ENCODE measurements around the gene MBD6. TPM values are rescaled to one million over a fixed set of nuclear protein-coding genes. Genes with fewer than 3 reads are reported as not detected.
A peak's percentile ranks its signal among the peaks of the same experiment; 100 is the strongest.

MBD6 gene
- total and polyA plus RNA-seq, 3 experiments from 2014 or later = 4.2 to 54.7 (median 49.0) TPM

- peaks cover 43% of the 10 kb centered on the region for H3K4me1 ChIP-seq (ENCODE audit: insufficient read depth, low read length)
- H3K4me3 Mint-ChIP-seq = peak overlapping the region; percentile 87 to 96 (median 94)
- ChIA-PET CTCF (interaction anchor here (0.7 to 2.6 kb wide), 9 partner anchors 17 to 65 kb away, joined by 3 to 9 read pairs (median 4); partner anchors contain the start of gene GLI1), POLR2A (interaction anchor here (0.5 to 1.5 kb wide), 5 partner anchors 11 to 829 kb away, joined by 3 to 7 read pairs (median 4); partner anchors contain the start of gene DCTN2)
- peaks cover 38 to 61% (median 41%) of the 10 kb centered on the region in 3 donors for H3K4me1 Mint-ChIP-seq
- peak in 1 of 5 donors; percentile 25 for DNase-seq
- H3K27me3 Mint-ChIP-seq = peaks cover 0 to 3% of the 10 kb centered on the region in 2 donors
- H3K27ac Mint-ChIP-seq = peak overlapping the region; percentile 87 to 100 (median 95)
- peaks cover 22% of the 10 kb centered on the region for H3K36me3 ChIP-seq (ENCODE audit: insufficient read depth, low read length)
- no peaks in the 10 kb centered on the region for H3K27me3 ChIP-seq (ENCODE audit: insufficient read depth, low read length, poor library complexity, severe bottlenecking)
- H3K27ac ChIP-seq (ENCODE audit: low read depth, low read length) = peak overlapping the region; percentile 74
- peak overlapping the region; percentile 66 for H3K4me3 ChIP-seq (ENCODE audit: low read length)
- H3K9me3 ChIP-seq (ENCODE audit: low read length) = no peaks in the 10 kb centered on the region
- peaks cover 0 to 4% (median 0%) of the 10 kb centered on the region in 5 donors for H3K9me3 Mint-ChIP-seq
- peaks cover 0 to 61% (median 3%) of the 10 kb centered on the region in 3 donors for H3K36me3 Mint-ChIP-seq
These were observed 1.3 kb downstream of the MBD6 start for GRCh38 chr12:57523706-57524614.

DNA sequence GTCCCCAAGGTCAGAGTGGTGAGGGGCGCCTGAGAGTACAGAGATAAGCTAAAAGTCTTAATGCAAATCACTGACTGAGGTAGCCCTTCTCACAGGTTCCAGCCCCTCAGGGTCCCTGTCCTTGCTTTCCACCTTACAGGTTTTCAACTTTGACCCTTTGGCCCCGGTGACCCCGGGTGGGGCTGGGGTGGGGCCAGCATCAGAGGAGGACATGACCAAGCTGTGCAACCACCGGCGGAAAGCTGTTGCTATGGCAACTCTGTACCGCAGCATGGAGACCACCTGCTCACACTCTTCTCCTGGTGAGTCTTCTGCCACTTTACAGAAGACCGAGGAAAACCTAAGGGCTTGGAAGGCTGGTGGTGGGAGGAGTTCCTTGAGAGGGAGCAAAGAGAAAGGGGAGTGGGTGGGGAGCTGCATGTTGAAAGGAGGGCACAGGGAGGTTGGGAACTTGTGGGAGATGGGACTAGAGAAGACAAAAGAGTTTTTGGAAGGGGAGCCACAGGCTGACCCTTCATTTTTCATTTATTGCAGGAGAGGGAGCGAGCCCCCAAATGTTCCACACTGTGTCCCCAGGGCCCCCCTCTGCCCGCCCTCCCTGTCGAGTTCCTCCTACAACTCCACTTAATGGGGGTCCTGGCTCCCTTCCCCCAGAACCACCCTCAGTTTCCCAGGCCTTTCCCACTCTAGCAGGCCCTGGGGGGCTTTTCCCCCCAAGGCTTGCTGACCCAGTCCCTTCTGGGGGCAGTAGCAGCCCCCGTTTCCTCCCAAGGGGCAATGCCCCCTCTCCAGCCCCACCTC, 2.4 kb downstream of the MBD6 start:
- Histone ChIP-seq H3K27ac (ENCODE audit: low read depth, low read length) (peak overlapping the region; percentile 74), H3K36me3 (ENCODE audit: insufficient read depth, low read length) (peaks cover 27% of the 10 kb centered on the region), H3K9me3 (ENCODE audit: low read length) (no peaks in the 10 kb centered on the region), H3K27me3 (ENCODE audit: insufficient read depth, low read length, poor library complexity, severe bottlenecking) (no peaks in the 10 kb centered on the region), H3K4me1 (ENCODE audit: insufficient read depth, low read length) (peaks cover 36% of the 10 kb centered on the region), H3K4me3 (ENCODE audit: low read length) (no peak overlapping the region)
- CTCF ChIA-PET = interaction anchor here (0.7 to 2.6 kb wide), 7 partner anchors 21 to 66 kb away, joined by 4 to 9 read pairs (median 5); partner anchors contain the start of gene GLI1
- H3K27ac Mint-ChIP-seq = peak overlapping the region in 7 of 8 donors; percentile 87 to 100 (median 95)
- peak overlapping the region in 6 of 7 donors; percentile 87 to 96 (median 93) for H3K4me3 Mint-ChIP-seq
- no peak for DNase-seq
- H3K36me3 Mint-ChIP-seq = peaks cover 0 to 64% (median 3%) of the 10 kb centered on the region in 3 donors
- peaks cover 0 to 4% (median 0%) of the 10 kb centered on the region in 5 donors for H3K9me3 Mint-ChIP-seq
- H3K4me1 Mint-ChIP-seq = peaks cover 31 to 54% (median 34%) of the 10 kb centered on the region in 3 donors
- peaks cover 0 to 3% of the 10 kb centered on the region in 2 donors for H3K27me3 Mint-ChIP-seq
- POLR2A ChIA-PET = interaction anchor here (1.0 to 1.5 kb wide), 2 partner anchors 22 to 47 kb away, joined by 3 to 4 read pairs; partner anchors contain the start of gene DCTN2

DNA sequence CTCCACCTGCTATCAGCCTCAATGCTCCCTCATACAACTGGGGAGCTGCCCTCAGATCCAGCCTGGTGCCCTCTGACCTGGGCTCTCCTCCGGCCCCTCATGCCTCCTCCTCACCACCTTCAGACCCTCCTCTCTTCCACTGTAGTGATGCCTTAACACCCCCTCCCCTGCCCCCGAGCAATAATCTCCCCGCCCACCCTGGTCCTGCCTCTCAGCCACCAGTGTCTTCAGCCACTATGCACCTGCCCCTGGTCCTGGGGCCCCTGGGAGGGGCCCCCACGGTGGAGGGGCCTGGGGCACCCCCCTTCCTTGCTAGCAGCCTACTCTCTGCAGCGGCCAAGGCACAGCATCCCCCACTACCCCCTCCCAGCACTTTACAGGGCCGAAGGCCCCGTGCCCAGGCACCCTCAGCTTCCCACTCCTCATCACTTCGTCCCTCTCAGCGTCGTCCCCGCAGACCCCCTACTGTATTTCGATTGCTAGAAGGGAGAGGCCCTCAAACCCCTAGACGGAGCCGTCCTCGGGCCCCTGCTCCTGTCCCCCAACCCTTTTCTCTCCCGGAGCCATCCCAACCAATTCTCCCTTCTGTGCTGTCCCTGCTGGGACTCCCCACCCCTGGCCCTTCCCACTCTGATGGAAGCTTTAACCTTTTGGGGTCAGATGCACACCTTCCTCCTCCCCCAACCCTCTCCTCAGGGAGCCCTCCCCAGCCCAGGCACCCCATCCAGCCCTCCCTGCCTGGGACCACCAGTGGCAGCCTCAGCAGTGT, 3.2 kb downstream of the MBD6 start:
- Mint-ChIP-seq H3K27ac (peak overlapping the region in 2 of 8 donors; percentile 58 to 61), H3K27me3 (peaks cover 0 to 3% of the 10 kb centered on the region in 2 donors), H3K9me3 (peaks cover 0 to 4% (median 0%) of the 10 kb centered on the region in 5 donors), H3K36me3 (peaks cover 0 to 69% (median 5%) of the 10 kb centered on the region in 3 donors), H3K4me1 (peaks cover 31 to 47% (median 31%) of the 10 kb centered on the region in 3 donors), H3K4me3 (peak overlapping the region in 2 of 7 donors; percentile 18 to 20)
- POLR2A ChIA-PET = no interaction called here
- CTCF ChIA-PET = no interaction called here
- Histone ChIP-seq H3K27ac (ENCODE audit: low read depth, low read length) (no peak overlapping the region), H3K4me3 (ENCODE audit: low read length) (no peak overlapping the region), H3K27me3 (ENCODE audit: insufficient read depth, low read length, poor library complexity, severe bottlenecking) (no peaks in the 10 kb centered on the region), H3K9me3 (ENCODE audit: low read length) (no peaks in the 10 kb centered on the region), H3K4me1 (ENCODE audit: insufficient read depth, low read length) (peaks cover 36% of the 10 kb centered on the region), H3K36me3 (ENCODE audit: insufficient read depth, low read length) (peaks cover 32% of the 10 kb centered on the region)
- no peak for DNase-seq

DNA sequence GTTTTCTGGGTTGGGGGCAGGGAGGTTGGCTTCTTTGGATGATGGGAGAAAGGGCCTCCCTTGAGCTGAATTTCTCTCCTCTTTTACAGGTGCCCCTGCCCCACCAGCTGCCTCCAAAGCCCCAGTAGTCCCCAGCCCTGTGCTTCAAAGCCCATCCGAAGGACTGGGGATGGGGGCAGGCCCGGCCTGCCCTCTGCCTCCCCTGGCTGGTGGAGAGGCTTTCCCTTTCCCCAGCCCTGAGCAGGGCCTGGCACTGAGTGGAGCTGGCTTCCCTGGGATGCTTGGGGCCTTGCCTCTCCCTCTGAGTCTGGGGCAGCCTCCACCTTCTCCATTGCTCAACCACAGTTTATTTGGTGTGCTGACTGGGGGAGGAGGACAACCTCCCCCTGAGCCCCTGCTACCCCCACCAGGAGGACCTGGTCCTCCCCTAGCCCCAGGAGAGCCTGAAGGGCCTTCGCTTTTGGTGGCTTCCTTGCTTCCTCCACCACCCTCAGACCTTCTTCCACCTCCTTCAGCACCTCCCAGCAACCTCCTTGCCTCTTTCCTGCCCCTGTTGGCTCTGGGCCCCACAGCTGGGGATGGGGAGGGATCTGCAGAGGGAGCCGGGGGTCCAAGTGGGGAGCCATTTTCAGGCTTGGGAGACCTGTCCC, 4.0 kb downstream of the MBD6 start:
- Mint-ChIP-seq H3K36me3 (peaks cover 0 to 77% (median 5%) of the 10 kb centered on the region in 3 donors), H3K9me3 (peaks cover 0 to 4% (median 0%) of the 10 kb centered on the region in 5 donors), H3K27me3 (peaks cover 0 to 3% of the 10 kb centered on the region in 2 donors), H3K4me1 (peaks cover 24 to 39% (median 25%) of the 10 kb centered on the region in 3 donors), H3K4me3 (no peak overlapping the region), H3K27ac (peak overlapping the region in 2 of 8 donors; percentile 64 to 96)
- peaks cover 40% of the 10 kb centered on the region for H3K36me3 ChIP-seq (ENCODE audit: insufficient read depth, low read length)
- H3K4me3 ChIP-seq (ENCODE audit: low read length) = no peak overlapping the region
- no peaks in the 10 kb centered on the region for H3K9me3 ChIP-seq (ENCODE audit: low read length)
- H3K27ac ChIP-seq (ENCODE audit: low read depth, low read length) = no peak overlapping the region
- no peaks in the 10 kb centered on the region for H3K27me3 ChIP-seq (ENCODE audit: insufficient read depth, low read length, poor library complexity, severe bottlenecking)
- DNase-seq = no peak
- ChIA-PET POLR2A (interaction anchor here (1.0 kb wide), 1 partner anchor 49 kb away, joined by 4 read pairs; no protein-coding TSS in a partner anchor), CTCF (no interaction called here)
- peaks cover 27% of the 10 kb centered on the region for H3K4me1 ChIP-seq (ENCODE audit: insufficient read depth, low read length)

- Mint-ChIP-seq H3K27ac (peak overlapping the region in 5 of 8 donors; percentile 17 to 64 (median 37)), H3K9me3 (peaks cover 0 to 1% (median 0%) of the 10 kb centered on the region in 5 donors), H3K4me1 (peaks cover 18 to 33% (median 19%) of the 10 kb centered on the region in 3 donors), H3K27me3 (peaks cover 0 to under 1% of the 10 kb centered on the region in 2 donors), H3K4me3 (no peak overlapping the region), H3K36me3 (peaks cover 0 to 80% (median 5%) of the 10 kb centered on the region in 3 donors)
- Histone ChIP-seq H3K9me3 (ENCODE audit: low read length) (no peaks in the 10 kb centered on the region), H3K4me1 (ENCODE audit: insufficient read depth, low read length) (peaks cover 22% of the 10 kb centered on the region), H3K27ac (ENCODE audit: low read depth, low read length) (no peak overlapping the region), H3K27me3 (ENCODE audit: insufficient read depth, low read length, poor library complexity, severe bottlenecking) (no peaks in the 10 kb centered on the region), H3K36me3 (ENCODE audit: insufficient read depth, low read length) (peaks cover 46% of the 10 kb centered on the region), H3K4me3 (ENCODE audit: low read length) (no peak overlapping the region)
- ChIA-PET POLR2A (interaction anchor here (1.0 kb wide), 1 partner anchor 50 kb away, joined by 4 read pairs; no protein-coding TSS in a partner anchor), CTCF (no interaction called here)
- DNase-seq = no peak
These were observed 4.6 kb downstream of the MBD6 start for GRCh38 chr12:57527184-57527583.

DNA sequence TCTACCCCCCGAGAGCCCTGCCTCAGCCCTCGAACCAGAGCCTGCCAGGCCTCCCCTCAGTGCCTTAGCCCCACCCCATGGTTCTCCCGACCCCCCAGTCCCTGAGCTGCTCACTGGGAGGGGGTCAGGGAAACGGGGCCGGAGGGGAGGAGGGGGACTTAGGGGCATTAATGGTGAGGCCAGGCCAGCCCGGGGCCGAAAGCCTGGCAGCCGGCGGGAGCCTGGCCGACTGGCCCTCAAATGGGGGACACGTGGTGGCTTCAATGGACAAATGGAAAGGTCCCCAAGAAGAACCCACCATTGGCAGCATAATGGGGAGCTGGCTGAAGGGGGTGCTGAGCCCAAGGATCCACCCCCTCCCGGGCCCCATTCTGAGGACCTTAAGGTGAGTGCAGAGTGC, 5.6 kb downstream of the MBD6 start:
- ChIA-PET CTCF (no interaction called here), POLR2A (no interaction called here)
- no peak overlapping the region for H3K4me3 ChIP-seq (ENCODE audit: low read length)
- H3K27me3 Mint-ChIP-seq = no peaks in the 10 kb centered on the region
- H3K27ac Mint-ChIP-seq = peak overlapping the region in 2 of 8 donors; percentile 50 to 60
- H3K36me3 Mint-ChIP-seq = peaks cover 0 to 88% (median 5%) of the 10 kb centered on the region in 3 donors
- H3K4me1 ChIP-seq (ENCODE audit: insufficient read depth, low read length) = peaks cover 19% of the 10 kb centered on the region
- no peak overlapping the region for H3K27ac ChIP-seq (ENCODE audit: low read depth, low read length)
- no peak for DNase-seq
- no peak overlapping the region for H3K4me3 Mint-ChIP-seq
- no peaks in the 10 kb centered on the region for H3K27me3 ChIP-seq (ENCODE audit: insufficient read depth, low read length, poor library complexity, severe bottlenecking)
- peaks cover 15 to 30% (median 17%) of the 10 kb centered on the region in 3 donors for H3K4me1 Mint-ChIP-seq
- H3K36me3 ChIP-seq (ENCODE audit: insufficient read depth, low read length) = peaks cover 56% of the 10 kb centered on the region
- no peaks in the 10 kb centered on the region for H3K9me3 Mint-ChIP-seq
- H3K9me3 ChIP-seq (ENCODE audit: low read length) = no peaks in the 10 kb centered on the region

Data from CD8-positive, alpha-beta memory T cell (primary cell).